Liver (tissue), 9 donors: ENCODE results near the gene OR10G6. TPM values are rescaled to one million over a fixed set of nuclear protein-coding genes. Genes with fewer than 3 reads are reported as not detected.

Experiments used
- DNase-seq: peaks from one replicate; pipeline ENCODE4 v3.0.0-alpha.2; 2017; ENCODE audit warnings: low spot score
- H3K27ac ChIP-seq, 2 donors: one replicate each; pipeline ENCODE4 v1.7.0; 2013; ENCODE audit warnings: inconsistent platforms in 2 of 2, low read length in 2 of 2, control low read depth in 1 of 2, low read depth in 1 of 2, mild to moderate bottlenecking in 1 of 2
- H3K27me3 ChIP-seq, 4 donors: one replicate each; pipeline versions ENCODE4 v1.6.1 to v1.7.0; 2013; ENCODE audit warnings: low read length in 3 of 4, inconsistent platforms in 1 of 4, mild to moderate bottlenecking in 1 of 4, moderate library complexity in 1 of 4; ENCODE audit not compliant: control insufficient read depth in 4 of 4, insufficient read depth in 4 of 4
- H3K36me3 ChIP-seq, 4 donors: one replicate each; pipeline versions ENCODE4 v1.6.1 to v1.7.0; 2013; ENCODE audit warnings: low read length in 3 of 4, mild to moderate bottlenecking in 3 of 4, low read depth in 1 of 4, moderate library complexity in 1 of 4; ENCODE audit not compliant: control insufficient read depth in 4 of 4, insufficient read depth in 3 of 4
- H3K4me1 ChIP-seq, 4 donors: one replicate each; pipeline versions ENCODE4 v1.6.1 to v1.7.0; 2013; ENCODE audit warnings: low read length in 3 of 4, mild to moderate bottlenecking in 3 of 4, moderate library complexity in 1 of 4; ENCODE audit not compliant: control insufficient read depth in 4 of 4, insufficient read depth in 4 of 4
- H3K4me3 ChIP-seq, 3 donors: one replicate each; pipeline versions ENCODE4 v1.6.1 to v1.7.0; 2013; ENCODE audit warnings: low read length in 3 of 3, control low read depth in 1 of 3, low read depth in 1 of 3, mild to moderate bottlenecking in 1 of 3
- H3K9ac ChIP-seq, 2 donors: one replicate each; pipeline ENCODE4 v1.7.0; 2013; ENCODE audit warnings: low read length in 2 of 2, mild to moderate bottlenecking in 2 of 2, moderate library complexity in 2 of 2, control low read depth in 1 of 2, low read depth in 1 of 2
- H3K9me3 ChIP-seq, 4 donors: one replicate each; pipeline versions ENCODE4 v1.6.1 to v1.7.0; 2013; ENCODE audit warnings: low read length in 3 of 4; ENCODE audit not compliant: control insufficient read depth in 4 of 4
- ATF3 ChIP-seq: IDR thresholded peaks from 2 replicates; pipeline ENCODE4 v1.6.1; 2016; ENCODE audit warnings: antibody characterized with exemption
- FOXA2 ChIP-seq: IDR thresholded peaks from 2 replicates; pipeline ENCODE4 v1.6.1; 2016; ENCODE audit warnings: antibody characterized with exemption
- HNF4A ChIP-seq, 2 donors: conservative IDR thresholded peaks; 2 replicates each; pipeline ENCODE4 v1.6.1; 2016; ENCODE audit warnings: antibody characterized with exemption in 2 of 2, mild to moderate bottlenecking in 2 of 2
- HNF4G ChIP-seq: IDR thresholded peaks from 2 replicates; pipeline ENCODE4 v1.6.1; 2016; ENCODE audit warnings: antibody characterized with exemption
- JUND ChIP-seq, 2 donors: IDR thresholded peaks; 2 replicates each; pipeline ENCODE4 v1.6.1; 2016; ENCODE audit warnings: antibody characterized with exemption in 2 of 2
- NR2F2 ChIP-seq: IDR thresholded peaks from 2 replicates; pipeline ENCODE4 v1.6.1; 2016; ENCODE audit warnings: antibody characterized with exemption
- RAD21 ChIP-seq, 2 donors: IDR thresholded peaks; 2 replicates each; pipeline ENCODE4 v1.6.1; 2016; ENCODE audit warnings: antibody characterized with exemption in 2 of 2, mild to moderate bottlenecking in 2 of 2
- RXRA ChIP-seq, 2 donors: IDR thresholded peaks; 2 replicates each; pipeline ENCODE4 v1.6.1; 2017 to 2018; ENCODE audit warnings: antibody characterized with exemption in 2 of 2, mild to moderate bottlenecking in 1 of 2
- WGBS: extraction: QIAGEN DNeasy Blood & Tissue Kit; methylation state at CpG from one replicate; pipeline ENCODE4 v1.1.7; 2013; 5-methylcytosine and 5-hydroxymethylcytosine counted together
- polyA plus RNA-seq, 2 donors: library from polyadenylated mRNA; stranded (reverse) in 1 of 2; unstranded in 1 of 2; fragments of 200-250 nt in 1 of 2; fragments of >200 nt in 1 of 2; fragmentation: Nextera tagmentation in 1 of 2; extraction: Ambion mirVana in 1 of 2; gene quantifications; one replicate each; pipeline versions ENCODE4 v1.2.1 to v1.2.3, GENCODE V29; 2013 to 2015
- total RNA-seq, 2 donors: library from RNA; depleted of rRNA; stranded (reverse); fragments of >200 nt; gene quantifications; one replicate each; pipeline ENCODE4 v1.2.3, GENCODE V29; 2014
- TF ChIP-seq, protein P1 (sequence below): IDR thresholded peaks from 2 replicates; pipeline ENCODE4 v1.6.1; 2016; ENCODE audit warnings: antibody characterized with exemption
- TF ChIP-seq, protein P2 (sequence below): fragments of 150-350 bp; IDR thresholded peaks from 2 replicates; pipeline ENCODE4 v1.5.1; 2017; ENCODE audit warnings: improper control_type of control experiment, low read depth, low read length; ENCODE audit not compliant: missing input control
- TF ChIP-seq, protein P3 (sequence below): IDR thresholded peaks from 2 replicates; pipeline ENCODE4 v1.6.1; 2016; ENCODE audit warnings: antibody characterized with exemption, mild to moderate bottlenecking
- donor health status: healthy.
- donor health status: healthy.
- donor health status: healthy.
- donor health status: healthy.
- donor health status: healthy.

The OR10G6 gene
- total and polyA plus RNA-seq, 4 donors = not detected

DNA sequence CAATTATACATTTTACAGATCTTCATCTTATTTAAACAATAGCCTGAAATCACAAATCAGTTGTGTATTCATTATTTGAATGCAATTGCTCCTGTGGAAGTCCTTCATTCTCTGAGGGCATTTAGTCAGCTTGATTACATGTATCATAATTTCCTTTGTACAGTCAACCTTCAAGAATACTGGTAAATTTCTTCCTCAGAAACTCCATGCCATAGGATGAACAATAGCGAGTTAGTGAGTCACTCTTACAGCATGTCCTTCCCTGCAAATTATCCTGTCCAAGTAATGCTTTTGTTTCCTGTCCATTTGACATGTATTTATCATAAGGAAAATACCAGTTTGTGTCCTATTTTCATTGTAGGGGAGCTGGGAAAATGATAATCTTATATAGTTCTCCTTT is 21.1 kb downstream of the OR10G6 start:
- H3K36me3 ChIP-seq = no peaks in the 10 kb centered on the region
- no peak overlapping the region for H3K4me3 ChIP-seq
- no peak for DNase-seq
- H3K9ac ChIP-seq = no peak overlapping the region
- TF ChIP-seq RAD21 (IDR thresholded peaks at IDR 0.05) = no peak
- no peak for TF ChIP-seq JUND (IDR thresholded peaks at IDR 0.05)
- TF ChIP-seq, protein P1, sequence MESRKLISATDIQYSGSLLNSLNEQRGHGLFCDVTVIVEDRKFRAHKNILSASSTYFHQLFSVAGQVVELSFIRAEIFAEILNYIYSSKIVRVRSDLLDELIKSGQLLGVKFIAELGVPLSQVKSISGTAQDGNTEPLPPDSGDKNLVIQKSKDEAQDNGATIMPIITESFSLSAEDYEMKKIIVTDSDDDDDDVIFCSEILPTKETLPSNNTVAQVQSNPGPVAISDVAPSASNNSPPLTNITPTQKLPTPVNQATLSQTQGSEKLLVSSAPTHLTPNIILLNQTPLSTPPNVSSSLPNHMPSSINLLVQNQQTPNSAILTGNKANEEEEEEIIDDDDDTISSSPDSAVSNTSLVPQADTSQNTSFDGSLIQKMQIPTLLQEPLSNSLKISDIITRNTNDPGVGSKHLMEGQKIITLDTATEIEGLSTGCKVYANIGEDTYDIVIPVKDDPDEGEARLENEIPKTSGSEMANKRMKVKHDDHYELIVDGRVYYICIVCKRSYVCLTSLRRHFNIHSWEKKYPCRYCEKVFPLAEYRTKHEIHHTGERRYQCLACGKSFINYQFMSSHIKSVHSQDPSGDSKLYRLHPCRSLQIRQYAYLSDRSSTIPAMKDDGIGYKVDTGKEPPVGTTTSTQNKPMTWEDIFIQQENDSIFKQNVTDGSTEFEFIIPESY = no peak
- TF ChIP-seq, protein P2, sequence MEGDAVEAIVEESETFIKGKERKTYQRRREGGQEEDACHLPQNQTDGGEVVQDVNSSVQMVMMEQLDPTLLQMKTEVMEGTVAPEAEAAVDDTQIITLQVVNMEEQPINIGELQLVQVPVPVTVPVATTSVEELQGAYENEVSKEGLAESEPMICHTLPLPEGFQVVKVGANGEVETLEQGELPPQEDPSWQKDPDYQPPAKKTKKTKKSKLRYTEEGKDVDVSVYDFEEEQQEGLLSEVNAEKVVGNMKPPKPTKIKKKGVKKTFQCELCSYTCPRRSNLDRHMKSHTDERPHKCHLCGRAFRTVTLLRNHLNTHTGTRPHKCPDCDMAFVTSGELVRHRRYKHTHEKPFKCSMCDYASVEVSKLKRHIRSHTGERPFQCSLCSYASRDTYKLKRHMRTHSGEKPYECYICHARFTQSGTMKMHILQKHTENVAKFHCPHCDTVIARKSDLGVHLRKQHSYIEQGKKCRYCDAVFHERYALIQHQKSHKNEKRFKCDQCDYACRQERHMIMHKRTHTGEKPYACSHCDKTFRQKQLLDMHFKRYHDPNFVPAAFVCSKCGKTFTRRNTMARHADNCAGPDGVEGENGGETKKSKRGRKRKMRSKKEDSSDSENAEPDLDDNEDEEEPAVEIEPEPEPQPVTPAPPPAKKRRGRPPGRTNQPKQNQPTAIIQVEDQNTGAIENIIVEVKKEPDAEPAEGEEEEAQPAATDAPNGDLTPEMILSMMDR = no peak
- no peak for TF ChIP-seq ATF3
- TF ChIP-seq HNF4G = no peak
- TF ChIP-seq NR2F2 = no peak
- no peak for TF ChIP-seq HNF4A (conservative IDR thresholded peaks at IDR 0.05)
- no peak for TF ChIP-seq FOXA2
- no peak overlapping the region for H3K27ac ChIP-seq
- no peaks in the 10 kb centered on the region for H3K27me3 ChIP-seq
- H3K9me3 ChIP-seq = no peaks in the 10 kb centered on the region
- H3K4me1 ChIP-seq = no peaks in the 10 kb centered on the region
- 70% methylated on average over 1 of the region's 1 CpG for WGBS

GRCh38 chr11:123956752-123957151 is 38.2 kb downstream of the OR10G6 start:
- Histone ChIP-seq H3K4me3 (no peak overlapping the region), H3K27ac (no peak overlapping the region)
- TF ChIP-seq ATF3 (no peak), RXRA (IDR thresholded peaks at IDR 0.05) (no peak)
- TF ChIP-seq, protein P3, sequence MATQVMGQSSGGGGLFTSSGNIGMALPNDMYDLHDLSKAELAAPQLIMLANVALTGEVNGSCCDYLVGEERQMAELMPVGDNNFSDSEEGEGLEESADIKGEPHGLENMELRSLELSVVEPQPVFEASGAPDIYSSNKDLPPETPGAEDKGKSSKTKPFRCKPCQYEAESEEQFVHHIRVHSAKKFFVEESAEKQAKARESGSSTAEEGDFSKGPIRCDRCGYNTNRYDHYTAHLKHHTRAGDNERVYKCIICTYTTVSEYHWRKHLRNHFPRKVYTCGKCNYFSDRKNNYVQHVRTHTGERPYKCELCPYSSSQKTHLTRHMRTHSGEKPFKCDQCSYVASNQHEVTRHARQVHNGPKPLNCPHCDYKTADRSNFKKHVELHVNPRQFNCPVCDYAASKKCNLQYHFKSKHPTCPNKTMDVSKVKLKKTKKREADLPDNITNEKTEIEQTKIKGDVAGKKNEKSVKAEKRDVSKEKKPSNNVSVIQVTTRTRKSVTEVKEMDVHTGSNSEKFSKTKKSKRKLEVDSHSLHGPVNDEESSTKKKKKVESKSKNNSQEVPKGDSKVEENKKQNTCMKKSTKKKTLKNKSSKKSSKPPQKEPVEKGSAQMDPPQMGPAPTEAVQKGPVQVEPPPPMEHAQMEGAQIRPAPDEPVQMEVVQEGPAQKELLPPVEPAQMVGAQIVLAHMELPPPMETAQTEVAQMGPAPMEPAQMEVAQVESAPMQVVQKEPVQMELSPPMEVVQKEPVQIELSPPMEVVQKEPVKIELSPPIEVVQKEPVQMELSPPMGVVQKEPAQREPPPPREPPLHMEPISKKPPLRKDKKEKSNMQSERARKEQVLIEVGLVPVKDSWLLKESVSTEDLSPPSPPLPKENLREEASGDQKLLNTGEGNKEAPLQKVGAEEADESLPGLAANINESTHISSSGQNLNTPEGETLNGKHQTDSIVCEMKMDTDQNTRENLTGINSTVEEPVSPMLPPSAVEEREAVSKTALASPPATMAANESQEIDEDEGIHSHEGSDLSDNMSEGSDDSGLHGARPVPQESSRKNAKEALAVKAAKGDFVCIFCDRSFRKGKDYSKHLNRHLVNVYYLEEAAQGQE = no peak

More at GRCh38 chr11:123956752-123957151, 38.2 kb downstream of the OR10G6 start:
- H3K36me3 ChIP-seq = no peaks in the 10 kb centered on the region
- no peaks in the 10 kb centered on the region for H3K4me1 ChIP-seq
- H3K9me3 ChIP-seq = peaks cover 0 to 3% (median 0%) of the 10 kb centered on the region in 4 donors
- no peaks in the 10 kb centered on the region for H3K27me3 ChIP-seq
- H3K9ac ChIP-seq = no peak overlapping the region
- no peak for DNase-seq
